Measurements from ENCODE around the gene DLX3.

The DLX3 gene

GRCh38 chr17:50023520-50023919, 28.5 kb upstream of the DLX3 start:
- DNase-seq (ENCODE audit: low read depth), result no peak

DNA sequence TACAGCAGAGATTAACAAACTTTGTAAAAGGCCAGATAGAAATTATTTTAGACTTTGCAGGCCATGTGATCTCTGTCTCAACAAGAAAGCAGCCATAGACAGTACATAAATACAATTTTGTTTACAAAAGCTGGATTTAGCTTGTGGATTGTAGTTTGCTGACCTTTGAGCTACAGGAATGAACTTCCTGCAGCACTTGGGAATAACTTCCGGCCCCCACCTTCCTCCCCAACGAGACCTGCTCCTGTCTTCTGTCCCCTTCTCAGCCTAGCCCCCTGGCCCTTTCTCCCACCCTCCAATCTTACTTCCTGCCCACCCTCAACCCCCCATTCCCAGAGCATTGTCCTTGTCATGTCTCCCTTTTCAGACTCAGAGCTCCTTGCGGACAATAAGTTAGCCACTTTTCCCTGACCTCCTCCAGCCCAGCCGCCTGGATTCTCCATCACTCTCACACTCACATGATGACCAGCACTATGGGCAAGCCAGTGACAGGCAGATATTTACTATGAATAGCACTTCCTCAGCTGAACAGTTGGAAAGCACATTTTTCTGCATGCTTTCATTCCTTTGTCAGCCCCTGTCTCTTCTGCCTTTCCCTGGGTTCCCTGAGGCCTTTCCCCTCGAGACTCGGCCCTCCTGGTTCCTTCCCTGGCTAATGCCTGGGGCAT, 27.6 kb upstream of the DLX3 start:
- no peak for DNase-seq (ENCODE audit: low read depth)

- no peak for DNase-seq (ENCODE audit: low read depth)
These were observed 26.8 kb upstream of the DLX3 start for GRCh38 chr17:50021681-50022370.

- no peak for DNase-seq (ENCODE audit: low read depth)
These were observed 26.0 kb upstream of the DLX3 start for GRCh38 chr17:50020841-50021599.

GRCh38 chr17:50018909-50019308, 23.9 kb upstream of the DLX3 start:
- DNase-seq (ENCODE audit: low read depth), result no peak

GRCh38 chr17:50015146-50015545, 20.1 kb upstream of the DLX3 start:
- DNase-seq (ENCODE audit: low read depth), result no peak

DNA sequence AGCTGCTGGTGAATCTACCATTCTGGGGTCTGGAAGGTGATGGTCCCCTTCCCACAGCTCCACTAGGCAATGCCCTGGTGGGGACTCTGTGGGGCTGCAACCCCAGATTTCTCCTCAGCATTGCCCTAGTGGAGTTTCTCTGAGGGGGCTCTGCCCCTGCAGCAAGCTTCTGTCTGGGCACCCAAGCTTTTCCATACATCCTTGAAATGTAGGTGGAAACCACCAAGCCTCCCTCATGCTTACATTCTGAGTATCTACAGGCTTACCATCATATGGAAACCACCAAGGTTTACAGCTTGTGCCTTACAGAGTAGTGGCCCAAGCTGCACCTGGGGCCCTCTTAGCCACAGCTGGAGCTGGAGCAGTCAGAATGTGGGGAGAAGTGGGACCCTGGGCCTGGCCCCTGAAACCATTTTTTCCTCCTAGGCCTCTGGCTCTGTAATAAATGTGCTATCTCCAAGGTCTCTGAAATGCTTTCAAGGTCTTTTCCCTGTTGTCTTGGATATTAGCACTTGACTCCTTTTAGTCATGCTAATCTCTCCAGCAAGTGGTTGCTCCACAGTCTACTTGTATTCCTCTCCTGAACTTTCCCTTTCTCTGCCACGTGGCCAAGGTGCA, 19.6 kb upstream of the DLX3 start:
- DNase-seq (ENCODE audit: low read depth), result no peak

- no peak for DNase-seq (ENCODE audit: low read depth)
These were observed 18.1 kb upstream of the DLX3 start for GRCh38 chr17:50013079-50013478.

GRCh38 chr17:50009282-50009681, 14.3 kb upstream of the DLX3 start:
- DNase-seq (ENCODE audit: low read depth), result no peak

GRCh38 chr17:50003911-50004310, 8.9 kb upstream of the DLX3 start:
- no peak for DNase-seq (ENCODE audit: low read depth)

- no peak for DNase-seq (ENCODE audit: low read depth)
These were observed 4.0 kb upstream of the DLX3 start for GRCh38 chr17:49998836-49999511.

DNA sequence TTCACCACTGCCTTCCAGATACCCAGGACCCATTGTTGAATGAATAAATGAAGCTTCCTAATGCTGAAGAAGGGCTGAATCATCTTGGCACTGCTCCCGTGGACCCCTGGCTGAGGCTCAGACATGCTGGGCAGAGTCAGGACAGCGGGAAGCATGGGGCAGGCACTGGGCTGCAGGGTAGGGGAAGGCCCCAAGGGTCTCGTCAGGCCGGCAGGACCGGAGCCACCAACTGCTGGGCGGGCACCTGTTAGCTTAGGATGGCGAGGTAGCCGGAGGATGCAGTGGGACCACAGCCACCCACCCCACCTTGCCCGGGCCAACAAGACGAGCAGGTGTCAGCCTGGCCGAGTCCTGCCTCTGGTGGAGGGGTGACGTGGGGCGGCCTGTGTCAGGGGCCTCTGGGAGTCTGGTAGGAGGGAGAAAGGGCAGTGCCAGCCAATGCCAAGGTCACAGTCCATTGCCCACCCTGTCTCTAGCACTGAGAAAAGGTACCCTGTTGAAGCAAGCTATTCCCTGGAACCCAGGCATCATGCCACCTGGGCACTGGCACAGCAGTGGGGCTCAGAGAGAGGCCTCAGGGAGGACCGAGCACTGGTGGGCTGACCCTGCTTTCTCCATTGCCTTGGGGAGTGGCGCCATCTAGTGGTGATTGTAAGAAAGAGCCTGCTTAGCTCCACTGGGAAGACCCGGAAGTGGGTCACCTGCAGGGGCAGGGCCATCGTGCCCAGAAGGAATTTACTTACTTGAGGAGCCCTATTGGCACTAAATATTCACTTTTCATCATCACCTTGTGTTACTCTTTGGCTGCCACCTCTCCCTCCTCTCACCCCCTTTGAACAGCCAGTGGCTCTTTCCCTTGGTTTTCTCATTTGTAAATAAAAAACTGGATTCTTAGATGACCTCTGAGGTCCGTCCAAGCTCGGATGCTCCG, 3.0 kb upstream of the DLX3 start:
- DNase-seq (ENCODE audit: low read depth), result peak; percentile 67

- no peak for DNase-seq (ENCODE audit: low read depth)
These were observed 2.3 kb upstream of the DLX3 start for GRCh38 chr17:49997301-49997650.

GRCh38 chr17:49996495-49997300, 1.7 kb upstream of the DLX3 start:
- peak; percentile 54 for DNase-seq (ENCODE audit: low read depth)

DNA sequence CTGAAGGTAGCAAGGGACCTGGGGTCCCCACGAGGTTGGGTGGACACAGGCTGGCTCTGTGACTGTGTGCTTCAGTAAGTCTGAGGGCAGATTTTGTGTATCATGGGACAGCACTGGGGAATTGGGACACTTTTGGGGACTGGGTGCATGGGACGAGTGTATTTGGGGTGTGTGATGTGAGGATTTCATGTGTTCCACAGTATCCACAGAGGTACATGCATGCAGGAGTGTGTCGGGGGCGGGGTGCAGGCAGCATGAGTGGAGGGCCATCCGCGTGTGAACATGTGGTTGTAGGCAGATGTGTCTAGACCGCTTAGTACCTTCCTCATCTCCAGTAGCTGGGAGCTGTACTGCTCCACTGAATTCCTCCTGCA, 1.1 kb upstream of the DLX3 start:
- DNase-seq (ENCODE audit: low read depth), result no peak

DNA sequence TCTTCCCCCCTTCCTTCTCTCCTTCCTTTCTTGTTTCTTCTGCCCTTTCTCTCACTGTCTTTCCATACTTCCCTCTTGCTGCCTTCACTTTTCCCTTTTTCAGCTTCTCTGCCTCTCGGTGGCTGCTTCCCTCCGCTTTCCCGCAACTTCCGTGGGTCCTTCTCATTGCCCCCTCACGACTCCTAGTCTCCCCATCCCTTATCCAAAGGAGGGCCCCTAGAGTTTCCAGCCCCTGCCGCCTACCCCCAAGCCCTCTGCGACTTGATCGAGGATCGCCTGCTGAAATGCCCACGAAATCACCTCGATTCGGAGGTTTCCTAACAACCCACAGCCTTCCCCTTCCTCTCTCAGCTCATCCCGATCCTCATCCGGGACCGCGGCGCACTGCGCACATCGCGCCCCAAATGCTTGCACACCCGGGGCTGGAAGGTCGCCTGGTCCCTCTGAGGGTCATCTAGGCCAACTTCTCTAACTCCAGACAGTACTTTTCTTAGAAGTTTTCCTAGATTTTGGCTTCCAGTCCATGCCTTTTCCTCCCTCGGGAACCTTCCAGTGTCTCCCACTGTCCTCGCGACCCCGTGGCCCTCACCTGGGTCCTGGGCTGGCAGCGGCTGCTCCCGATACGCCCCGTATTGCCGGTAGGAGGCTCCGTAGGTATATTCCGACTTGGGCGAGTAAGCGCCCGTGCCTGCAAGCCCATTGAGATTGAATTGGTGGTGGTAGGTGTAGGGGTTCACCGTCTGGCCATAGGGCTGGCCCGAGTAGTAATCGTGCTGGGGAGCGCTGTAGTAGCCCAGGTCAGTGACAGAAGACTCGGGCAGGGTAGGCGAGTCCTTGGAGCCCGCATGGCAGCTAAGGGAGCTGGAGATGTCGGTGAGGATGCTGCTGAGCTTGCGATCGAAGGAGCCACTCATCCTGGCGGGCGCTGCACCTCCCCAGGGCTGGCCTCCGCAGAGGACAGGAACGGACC, 654 bp downstream of the DLX3 start:
- DNase-seq (ENCODE audit: low read depth), result no peak

DNA sequence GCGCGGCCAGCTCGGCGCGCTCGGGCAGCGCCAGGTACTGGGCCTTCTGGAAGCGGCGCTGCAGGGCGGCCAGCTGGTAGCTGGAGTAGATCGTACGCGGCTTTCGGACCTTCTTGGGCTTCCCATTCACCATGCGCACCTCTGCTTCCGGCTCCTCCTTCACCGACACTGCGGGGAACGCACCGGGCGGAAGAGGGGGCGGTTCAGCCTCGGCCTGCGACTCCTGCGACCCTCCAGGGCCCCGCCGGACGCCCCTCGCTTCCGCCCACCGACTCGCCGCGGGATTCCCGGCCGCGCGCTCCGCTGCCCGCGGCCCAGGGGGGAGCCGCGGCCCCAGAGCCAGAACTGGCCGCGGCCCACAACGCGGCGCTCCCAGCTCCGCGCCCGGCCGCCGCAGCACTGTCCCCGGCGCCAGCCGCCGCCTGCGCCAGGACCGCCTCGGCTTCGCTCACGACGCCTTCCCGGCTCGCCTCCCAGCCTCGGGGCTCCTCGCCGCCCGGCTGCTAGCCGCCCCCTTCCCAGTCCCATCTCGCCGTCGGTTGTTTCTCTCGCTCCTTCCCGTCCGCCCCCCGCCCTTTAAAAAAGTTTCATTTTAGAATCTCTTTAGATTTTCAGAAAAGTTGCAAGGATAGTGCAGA, 1.5 kb downstream of the DLX3 start:
- no peak for DNase-seq (ENCODE audit: low read depth)

DNA sequence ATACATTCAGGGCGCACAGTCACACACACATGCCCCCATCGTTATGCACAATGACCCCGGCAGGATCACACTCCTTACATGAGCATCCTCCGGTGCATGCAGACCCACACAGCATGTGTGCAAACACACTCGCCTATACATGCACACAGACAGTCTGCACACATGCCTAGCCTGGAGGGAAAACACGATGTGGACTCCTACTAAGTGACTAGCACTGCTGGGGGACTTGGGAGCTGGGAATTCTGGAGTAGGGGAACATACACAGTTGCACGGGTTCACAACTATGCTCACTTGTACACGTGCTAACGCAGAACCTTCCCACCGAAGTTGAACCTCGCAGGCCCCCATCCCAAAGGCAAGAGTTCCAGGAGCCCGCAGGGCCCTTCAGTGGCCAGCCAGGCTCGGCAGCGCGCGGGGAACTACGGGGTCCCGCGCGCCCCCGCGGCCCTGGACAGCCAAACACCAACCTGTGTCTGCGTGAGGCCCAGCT, 2.0 kb downstream of the DLX3 start:
- DNase-seq (ENCODE audit: low read depth), result no peak

Measured in activated T-helper 1 cell treated with Interleukin-2 at 50 U/mL for 16 hours (primary cell).